Measurements from ENCODE around the gene DIRAS1. TPM values are rescaled to one million over a fixed set of nuclear protein-coding genes. Genes with fewer than 3 reads are reported as not detected.

DIRAS1 gene
- total and polyA plus RNA-seq, 2 donors (not counting 1 experiment from before 2014, with no cell fraction given) = 5.2 to 19.0 TPM

DNA sequence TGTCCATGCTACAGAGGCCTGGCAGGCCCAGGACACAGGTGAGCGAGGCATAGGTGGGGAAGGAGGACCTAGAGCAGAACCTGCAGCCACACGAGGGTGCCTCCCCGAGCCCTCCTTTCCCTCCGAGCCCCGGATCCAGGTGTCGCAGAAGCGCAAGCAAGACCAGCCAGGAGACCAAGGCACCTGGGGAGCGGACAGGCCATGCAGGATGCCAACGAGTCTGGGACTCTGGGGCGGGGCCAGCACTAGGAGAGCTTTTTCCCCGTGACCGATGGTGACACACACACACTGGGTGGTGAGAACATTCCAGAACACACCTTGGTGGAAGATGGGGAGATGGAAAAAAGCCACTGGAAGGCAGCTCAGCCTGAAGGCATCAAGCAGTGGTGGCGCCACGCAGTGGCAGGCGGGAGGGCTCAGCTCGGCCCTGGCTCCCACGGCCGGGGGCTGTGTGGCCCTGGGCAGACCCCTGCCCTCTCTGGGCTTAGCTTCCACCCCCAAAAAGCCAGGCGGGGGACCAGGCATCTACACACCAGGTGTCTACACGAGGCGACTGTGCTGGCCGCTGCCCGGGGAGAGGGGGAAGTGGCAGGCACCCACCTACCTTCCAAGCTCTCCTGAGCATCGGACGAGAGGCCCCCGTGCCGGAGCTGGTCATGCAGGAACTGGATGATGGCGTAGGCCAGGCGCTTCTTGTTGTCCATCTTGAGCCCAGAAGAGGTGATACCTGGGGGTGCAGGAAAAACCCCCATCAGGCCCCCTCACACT, 47.4 kb upstream of the DIRAS1 start:
- H3K9ac ChIP-seq (ENCODE audit: insufficient read depth, low read length) = no peak overlapping the region
- peaks cover 4% of the 10 kb centered on the region for H3K4me1 ChIP-seq (ENCODE audit: control insufficient read depth, extremely low read depth, insufficient read depth, low read length)
- no peaks in the 10 kb centered on the region for H3K9me3 ChIP-seq (ENCODE audit: control insufficient read depth, insufficient read depth, low read depth, low read length)
- no peak overlapping the region for H3K27ac ChIP-seq (ENCODE audit: insufficient read depth, low read length)
- peaks cover 8% of the 10 kb centered on the region for H3K36me3 ChIP-seq (ENCODE audit: control insufficient read depth, insufficient read depth, low read length)
- no peaks in the 10 kb centered on the region for H3K27me3 ChIP-seq (ENCODE audit: control insufficient read depth, insufficient read depth, low read length)
- no peak overlapping the region for H2AFZ ChIP-seq (ENCODE audit: low read length)
- no peaks in the 10 kb centered on the region for H4K20me1 ChIP-seq (ENCODE audit: control insufficient read depth, extremely low read depth, insufficient read depth, low read length)
- TF ChIP-seq EZH2 (IDR thresholded peaks at IDR 0.05; ENCODE audit: low read length, missing control alignments) = no peak
- TF ChIP-seq, protein P1, sequence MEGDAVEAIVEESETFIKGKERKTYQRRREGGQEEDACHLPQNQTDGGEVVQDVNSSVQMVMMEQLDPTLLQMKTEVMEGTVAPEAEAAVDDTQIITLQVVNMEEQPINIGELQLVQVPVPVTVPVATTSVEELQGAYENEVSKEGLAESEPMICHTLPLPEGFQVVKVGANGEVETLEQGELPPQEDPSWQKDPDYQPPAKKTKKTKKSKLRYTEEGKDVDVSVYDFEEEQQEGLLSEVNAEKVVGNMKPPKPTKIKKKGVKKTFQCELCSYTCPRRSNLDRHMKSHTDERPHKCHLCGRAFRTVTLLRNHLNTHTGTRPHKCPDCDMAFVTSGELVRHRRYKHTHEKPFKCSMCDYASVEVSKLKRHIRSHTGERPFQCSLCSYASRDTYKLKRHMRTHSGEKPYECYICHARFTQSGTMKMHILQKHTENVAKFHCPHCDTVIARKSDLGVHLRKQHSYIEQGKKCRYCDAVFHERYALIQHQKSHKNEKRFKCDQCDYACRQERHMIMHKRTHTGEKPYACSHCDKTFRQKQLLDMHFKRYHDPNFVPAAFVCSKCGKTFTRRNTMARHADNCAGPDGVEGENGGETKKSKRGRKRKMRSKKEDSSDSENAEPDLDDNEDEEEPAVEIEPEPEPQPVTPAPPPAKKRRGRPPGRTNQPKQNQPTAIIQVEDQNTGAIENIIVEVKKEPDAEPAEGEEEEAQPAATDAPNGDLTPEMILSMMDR (conservative IDR thresholded peaks at IDR 0.05 in 1 of 2, IDR thresholded peaks at IDR 0.05 in 1 of 2; ENCODE audit: low read depth in 1 of 2, low read length in 2 of 2) = no peak
- H3K79me2 ChIP-seq (ENCODE audit: control insufficient read depth, insufficient read depth, low read length) = peaks cover 38% of the 10 kb centered on the region
- no peak for DNase-seq (ENCODE audit: low read depth in 2 of 2)
- H3K4me2 ChIP-seq (ENCODE audit: extremely low read depth, insufficient read depth, low read length) = no peak overlapping the region
- no peak overlapping the region for H3K4me3 ChIP-seq (replicated peaks in 1 of 4; ENCODE audit: control extremely low read depth in 1 of 4, insufficient read depth in 1 of 4, low read depth in 3 of 4, low read length in 4 of 4)

DNA sequence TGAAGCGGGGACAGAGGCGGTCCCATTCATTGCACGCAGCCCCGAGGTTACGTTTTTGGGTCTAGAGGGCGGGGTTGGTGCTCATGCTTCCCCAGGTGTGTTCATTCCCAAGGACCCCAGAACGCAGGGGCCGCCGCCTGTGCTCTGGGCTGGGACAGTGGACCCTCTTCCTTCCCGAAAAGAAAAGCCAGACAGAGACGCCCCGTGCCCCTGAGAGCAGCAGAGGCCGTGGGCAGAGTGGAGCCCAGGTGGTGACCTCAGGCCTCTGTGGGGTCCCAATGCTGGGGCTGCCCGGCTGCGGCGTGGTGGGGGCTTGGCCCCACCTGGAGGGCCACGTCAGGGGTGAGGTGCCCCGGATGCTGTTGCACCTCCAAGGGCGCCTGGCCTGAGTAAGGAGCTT, 46.5 kb upstream of the DIRAS1 start:
- peaks cover 4% of the 10 kb centered on the region for H3K4me1 ChIP-seq (ENCODE audit: control insufficient read depth, extremely low read depth, insufficient read depth, low read length)
- H3K27me3 ChIP-seq (ENCODE audit: control insufficient read depth, insufficient read depth, low read length) = no peaks in the 10 kb centered on the region
- H3K36me3 ChIP-seq (ENCODE audit: control insufficient read depth, insufficient read depth, low read length) = peaks cover 10% of the 10 kb centered on the region
- H3K79me2 ChIP-seq (ENCODE audit: control insufficient read depth, insufficient read depth, low read length) = peaks cover 37% of the 10 kb centered on the region
- no peak for DNase-seq (ENCODE audit: low read depth in 2 of 2)
- no peak overlapping the region for H3K4me2 ChIP-seq (ENCODE audit: extremely low read depth, insufficient read depth, low read length)
- no peak overlapping the region for H3K27ac ChIP-seq (ENCODE audit: insufficient read depth, low read length)
- H2AFZ ChIP-seq (ENCODE audit: low read length) = no peak overlapping the region
- TF ChIP-seq, protein P1 (conservative IDR thresholded peaks at IDR 0.05 in 1 of 2, IDR thresholded peaks at IDR 0.05 in 1 of 2; ENCODE audit: low read depth in 1 of 2, low read length in 2 of 2) = no peak
- TF ChIP-seq EZH2 (IDR thresholded peaks at IDR 0.05; ENCODE audit: low read length, missing control alignments) = no peak
- no peak overlapping the region for H3K4me3 ChIP-seq (replicated peaks in 1 of 4; ENCODE audit: control extremely low read depth in 1 of 4, insufficient read depth in 1 of 4, low read depth in 3 of 4, low read length in 4 of 4)
- H3K9me3 ChIP-seq (ENCODE audit: control insufficient read depth, insufficient read depth, low read depth, low read length) = no peaks in the 10 kb centered on the region
- H3K9ac ChIP-seq (ENCODE audit: insufficient read depth, low read length) = no peak overlapping the region
- H4K20me1 ChIP-seq (ENCODE audit: control insufficient read depth, extremely low read depth, insufficient read depth, low read length) = no peaks in the 10 kb centered on the region

DNA sequence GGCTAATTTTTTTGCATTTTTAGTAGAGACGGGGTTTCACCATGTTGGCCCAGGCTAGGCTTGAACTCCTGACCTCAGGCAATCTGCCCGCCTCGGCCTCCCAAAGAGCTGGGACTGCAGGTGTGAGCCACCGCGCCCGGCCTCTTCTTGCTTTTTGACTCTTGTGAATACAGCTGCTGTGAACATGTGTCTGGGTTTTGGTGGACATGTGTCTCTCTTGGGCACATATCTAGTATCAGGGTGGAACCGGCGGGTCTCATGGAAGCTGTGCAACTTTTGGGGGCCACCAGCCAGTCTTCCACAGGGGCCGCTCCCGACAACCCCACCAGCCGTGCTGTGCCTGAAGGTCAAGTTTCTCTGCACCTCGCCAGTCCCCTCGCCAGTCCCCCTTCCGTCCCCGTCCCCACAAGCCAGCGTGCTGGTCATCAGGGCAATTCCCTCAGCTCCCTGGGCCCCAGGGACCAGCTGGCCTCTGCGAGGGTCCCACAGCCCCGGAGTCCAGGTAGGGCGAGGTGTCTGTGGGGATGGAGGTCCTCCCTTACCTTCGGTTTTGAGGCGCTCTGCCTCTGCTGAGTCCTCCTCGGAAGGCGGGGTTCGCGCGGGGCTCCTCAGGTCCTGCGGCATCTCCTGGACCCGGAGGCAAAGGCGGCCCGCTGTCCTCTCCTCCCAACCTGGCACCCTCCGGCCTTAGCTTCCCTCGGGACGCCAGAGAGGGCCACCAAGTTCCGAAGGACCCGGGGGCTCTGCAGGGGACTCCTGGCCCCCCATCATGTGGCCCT, 45.6 kb upstream of the DIRAS1 start:
- Histone ChIP-seq H3K9me3 (ENCODE audit: control insufficient read depth, insufficient read depth, low read depth, low read length) (no peaks in the 10 kb centered on the region), H3K4me1 (ENCODE audit: control insufficient read depth, extremely low read depth, insufficient read depth, low read length) (peaks cover 4% of the 10 kb centered on the region), H3K4me2 (ENCODE audit: extremely low read depth, insufficient read depth, low read length) (no peak overlapping the region), H3K36me3 (ENCODE audit: control insufficient read depth, insufficient read depth, low read length) (peaks cover 10% of the 10 kb centered on the region), H3K27me3 (ENCODE audit: control insufficient read depth, insufficient read depth, low read length) (no peaks in the 10 kb centered on the region), H4K20me1 (ENCODE audit: control insufficient read depth, extremely low read depth, insufficient read depth, low read length) (no peaks in the 10 kb centered on the region), H3K79me2 (ENCODE audit: control insufficient read depth, insufficient read depth, low read length) (peaks cover 28% of the 10 kb centered on the region), H3K27ac (ENCODE audit: insufficient read depth, low read length) (no peak overlapping the region), H3K4me3 (replicated peaks in 1 of 4; ENCODE audit: control extremely low read depth in 1 of 4, insufficient read depth in 1 of 4, low read depth in 3 of 4, low read length in 4 of 4) (no peak overlapping the region), H3K9ac (ENCODE audit: insufficient read depth, low read length) (no peak overlapping the region), H2AFZ (ENCODE audit: low read length) (no peak overlapping the region)
- no peak for TF ChIP-seq EZH2 (IDR thresholded peaks at IDR 0.05; ENCODE audit: low read length, missing control alignments)
- TF ChIP-seq, protein P1 (conservative IDR thresholded peaks at IDR 0.05 in 1 of 2, IDR thresholded peaks at IDR 0.05 in 1 of 2; ENCODE audit: low read depth in 1 of 2, low read length in 2 of 2) = no peak
- DNase-seq (ENCODE audit: low read depth in 2 of 2) = no peak

Data from fibroblast of lung (primary cell).